Measurements from ENCODE around the gene PRAMEF11.
"Not testable (repeated sequence)": the region's sequence is repeated elsewhere in the genome, so short reads cannot be mapped to it uniquely, and the experiment has no call there.

PRAMEF11 gene

GRCh38 chr1:12831310-12831709 lies at the start of gene PRAMEF11:
TSS of gene PRAMEF11 (minus strand) at chr1:12831410. CDS start at chr1:12828789, 2,621 bp downstream.
- not testable (repeated sequence) for H3K36me3 ChIP-seq (ENCODE audit: control insufficient read depth, insufficient read depth, low read length, severe bottlenecking); H3K9me3 ChIP-seq (ENCODE audit: control insufficient read depth, low read length); DNase-seq (ENCODE audit: low read depth); H3K9ac ChIP-seq (ENCODE audit: low read length); H3K27me3 ChIP-seq (replicated peaks; ENCODE audit: control insufficient read depth, insufficient read depth, low read length); H3K4me1 ChIP-seq (ENCODE audit: control insufficient read depth, insufficient read depth, low read length); H3K4me3 ChIP-seq (ENCODE audit: low read length)

DNA sequence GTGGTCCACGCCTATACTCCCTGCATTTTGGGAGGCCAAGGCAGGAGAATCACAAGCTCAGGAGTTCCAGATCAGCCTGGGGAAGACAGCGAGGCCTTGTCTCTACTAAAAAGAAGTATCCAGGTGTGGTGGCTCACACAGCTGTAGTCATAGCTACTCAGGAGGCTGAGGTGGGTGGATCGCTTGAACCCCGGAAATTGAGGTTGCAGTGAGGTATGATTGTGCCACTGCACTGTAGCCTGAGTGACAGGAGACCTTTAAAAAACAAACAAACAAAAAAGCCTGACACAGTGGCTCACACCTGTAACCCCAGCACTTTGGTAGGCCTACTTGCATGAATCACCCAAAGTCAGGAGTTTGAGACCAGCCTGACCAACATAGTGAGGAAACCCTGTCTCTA lies 47.2 kb upstream of the PRAMEF11 start:
- H3K36me3 ChIP-seq (ENCODE audit: control insufficient read depth, insufficient read depth, low read length, severe bottlenecking); H3K9me3 ChIP-seq (ENCODE audit: control insufficient read depth, low read length); DNase-seq (ENCODE audit: low read depth); H3K4me3 ChIP-seq (ENCODE audit: low read length); H3K9ac ChIP-seq (ENCODE audit: low read length); H3K27me3 ChIP-seq (replicated peaks; ENCODE audit: control insufficient read depth, insufficient read depth, low read length); H3K4me1 ChIP-seq (ENCODE audit: control insufficient read depth, insufficient read depth, low read length): not testable (repeated sequence)

- not testable (repeated sequence) for H3K27me3 ChIP-seq (replicated peaks; ENCODE audit: control insufficient read depth, insufficient read depth, low read length); H3K4me1 ChIP-seq (ENCODE audit: control insufficient read depth, insufficient read depth, low read length); H3K9ac ChIP-seq (ENCODE audit: low read length); DNase-seq (ENCODE audit: low read depth); H3K4me3 ChIP-seq (ENCODE audit: low read length); H3K36me3 ChIP-seq (ENCODE audit: control insufficient read depth, insufficient read depth, low read length, severe bottlenecking); H3K9me3 ChIP-seq (ENCODE audit: control insufficient read depth, low read length)
Observed at GRCh38 chr1:12863131-12863880, 32.1 kb upstream of the PRAMEF11 start.

- not testable (repeated sequence) for H3K27me3 ChIP-seq (replicated peaks; ENCODE audit: control insufficient read depth, insufficient read depth, low read length); DNase-seq (ENCODE audit: low read depth)
Observed at GRCh38 chr1:12856786-12857185, 25.6 kb upstream of the PRAMEF11 start, which contains the start of gene PRAMEF2. TSS of gene PRAMEF2 (plus strand) at chr1:12857086. CDS start at chr1:12859010, 1,924 bp downstream.

DNA sequence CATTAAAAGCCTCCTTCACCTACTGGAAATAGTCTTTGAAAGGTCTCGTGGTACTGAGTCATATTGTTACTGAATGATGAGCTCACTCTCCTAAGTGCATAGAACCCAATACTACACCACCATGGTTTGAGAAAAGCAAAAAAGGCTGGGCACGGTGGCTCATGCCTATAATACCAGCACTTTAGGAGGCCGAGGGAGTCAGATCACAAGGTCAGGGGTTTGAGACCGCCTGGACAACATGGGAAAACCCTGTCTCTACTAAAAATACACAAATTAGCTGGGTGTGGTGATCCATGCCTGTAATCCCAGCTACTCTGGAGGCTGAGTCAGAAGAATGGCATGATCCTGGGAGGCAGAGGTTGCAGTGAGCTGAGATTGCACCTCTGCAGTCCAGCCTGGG lies 20.6 kb upstream of the PRAMEF11 start:
- no peak for DNase-seq (ENCODE audit: low read depth)
- no peak overlapping the region for H3K4me3 ChIP-seq (ENCODE audit: low read length)
- H3K4me1 ChIP-seq (ENCODE audit: control insufficient read depth, insufficient read depth, low read length), result peaks cover 4% of the 10 kb centered on the region
- H3K9me3 ChIP-seq (ENCODE audit: control insufficient read depth, low read length), result no peaks in the 10 kb centered on the region
- H3K36me3 ChIP-seq (ENCODE audit: control insufficient read depth, insufficient read depth, low read length, severe bottlenecking), result no peaks in the 10 kb centered on the region
- H3K27me3 ChIP-seq (replicated peaks; ENCODE audit: control insufficient read depth, insufficient read depth, low read length), result no peaks in the 10 kb centered on the region
- H3K9ac ChIP-seq (ENCODE audit: low read length), result no peak overlapping the region

More at GRCh38 chr1:12856786-12857185, 25.6 kb upstream of the PRAMEF11 start, which contains the start of gene PRAMEF2:
- not testable (repeated sequence) for H3K9me3 ChIP-seq (ENCODE audit: control insufficient read depth, low read length); H3K4me1 ChIP-seq (ENCODE audit: control insufficient read depth, insufficient read depth, low read length); H3K36me3 ChIP-seq (ENCODE audit: control insufficient read depth, insufficient read depth, low read length, severe bottlenecking); H3K4me3 ChIP-seq (ENCODE audit: low read length); H3K9ac ChIP-seq (ENCODE audit: low read length)

- not testable (repeated sequence) for H3K4me3 ChIP-seq (ENCODE audit: low read length); H3K9ac ChIP-seq (ENCODE audit: low read length); H3K27me3 ChIP-seq (replicated peaks; ENCODE audit: control insufficient read depth, insufficient read depth, low read length); H3K4me1 ChIP-seq (ENCODE audit: control insufficient read depth, insufficient read depth, low read length); DNase-seq (ENCODE audit: low read depth); H3K9me3 ChIP-seq (ENCODE audit: control insufficient read depth, low read length); H3K36me3 ChIP-seq (ENCODE audit: control insufficient read depth, insufficient read depth, low read length, severe bottlenecking)
Observed at GRCh38 chr1:12848620-12849019, 17.4 kb upstream of the PRAMEF11 start, which contains the start of gene HNRNPCL1. TSS of gene HNRNPCL1 (minus strand) at chr1:12848720. CDS start at chr1:12848289, 431 bp downstream.

- H3K36me3 ChIP-seq (ENCODE audit: control insufficient read depth, insufficient read depth, low read length, severe bottlenecking); H3K4me3 ChIP-seq (ENCODE audit: low read length); H3K27me3 ChIP-seq (replicated peaks; ENCODE audit: control insufficient read depth, insufficient read depth, low read length); H3K9ac ChIP-seq (ENCODE audit: low read length); DNase-seq (ENCODE audit: low read depth); H3K4me1 ChIP-seq (ENCODE audit: control insufficient read depth, insufficient read depth, low read length); H3K9me3 ChIP-seq (ENCODE audit: control insufficient read depth, low read length): not testable (repeated sequence)
Observed at GRCh38 chr1:12833251-12833650, 2.0 kb upstream of the PRAMEF11 start.

DNA sequence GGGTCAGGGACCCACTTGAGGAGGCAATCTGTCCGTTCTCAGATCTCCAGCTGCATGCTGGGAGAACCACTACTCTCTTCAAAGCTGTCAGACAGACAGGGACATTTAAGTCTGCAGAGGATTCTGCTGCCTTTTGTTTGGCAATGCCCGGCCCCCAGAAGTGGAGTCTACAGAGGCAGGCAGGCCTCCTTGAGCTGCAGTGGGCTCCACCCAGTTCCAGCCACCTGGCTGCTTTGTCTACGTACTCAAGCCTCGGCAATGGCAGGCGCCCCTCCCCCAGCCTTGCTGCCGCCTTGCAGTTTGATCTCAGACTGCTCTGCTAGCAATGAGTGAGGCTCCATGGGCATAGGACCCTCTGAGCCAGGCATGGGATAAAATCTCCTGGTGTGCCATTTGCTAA lies 12.1 kb downstream of the PRAMEF11 start:
- H3K4me3 ChIP-seq (ENCODE audit: low read length); DNase-seq (ENCODE audit: low read depth); H3K9ac ChIP-seq (ENCODE audit: low read length); H3K9me3 ChIP-seq (ENCODE audit: control insufficient read depth, low read length); H3K4me1 ChIP-seq (ENCODE audit: control insufficient read depth, insufficient read depth, low read length); H3K27me3 ChIP-seq (replicated peaks; ENCODE audit: control insufficient read depth, insufficient read depth, low read length); H3K36me3 ChIP-seq (ENCODE audit: control insufficient read depth, insufficient read depth, low read length, severe bottlenecking): not testable (repeated sequence)

DNA sequence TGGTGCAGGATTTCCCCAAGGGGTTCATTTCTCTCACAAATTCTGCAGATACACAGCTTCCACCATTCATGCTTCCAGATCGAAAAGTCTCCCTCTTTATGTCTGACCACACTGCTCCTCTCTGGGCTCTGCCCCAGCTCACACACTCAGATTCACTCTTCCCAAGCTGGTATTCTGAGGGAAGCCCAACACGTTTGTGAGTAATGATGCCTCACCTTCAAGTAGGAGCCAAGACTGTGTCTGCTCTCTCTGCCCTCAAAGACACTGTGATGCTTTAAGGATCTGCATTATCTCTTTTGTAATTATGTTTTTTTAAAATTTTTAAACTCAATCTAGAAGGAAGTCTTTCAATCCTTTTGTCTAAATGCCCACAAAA lies 19.8 kb downstream of the PRAMEF11 start:
- no peaks in the 10 kb centered on the region for H3K4me1 ChIP-seq (ENCODE audit: control insufficient read depth, insufficient read depth, low read length)
- H3K9ac ChIP-seq (ENCODE audit: low read length), result no peak overlapping the region

GRCh38 chr1:12810691-12811408 lies 20.4 kb downstream of the PRAMEF11 start:
- no peak for DNase-seq (ENCODE audit: low read depth)
- no peaks in the 10 kb centered on the region for H3K27me3 ChIP-seq (replicated peaks; ENCODE audit: control insufficient read depth, insufficient read depth, low read length)
- no peaks in the 10 kb centered on the region for H3K9me3 ChIP-seq (ENCODE audit: control insufficient read depth, low read length)
- H3K9ac ChIP-seq (ENCODE audit: low read length), result no peak overlapping the region
- no peak overlapping the region for H3K4me3 ChIP-seq (ENCODE audit: low read length)
- no peaks in the 10 kb centered on the region for H3K4me1 ChIP-seq (ENCODE audit: control insufficient read depth, insufficient read depth, low read length)
- H3K36me3 ChIP-seq (ENCODE audit: control insufficient read depth, insufficient read depth, low read length, severe bottlenecking), result no peaks in the 10 kb centered on the region

More for the DNA sequence above, 19.8 kb downstream of the PRAMEF11 start:
- no peaks in the 10 kb centered on the region for H3K36me3 ChIP-seq (ENCODE audit: control insufficient read depth, insufficient read depth, low read length, severe bottlenecking)
- no peak for DNase-seq (ENCODE audit: low read depth)
- no peak overlapping the region for H3K4me3 ChIP-seq (ENCODE audit: low read length)
- no peaks in the 10 kb centered on the region for H3K9me3 ChIP-seq (ENCODE audit: control insufficient read depth, low read length)
- no peaks in the 10 kb centered on the region for H3K27me3 ChIP-seq (replicated peaks; ENCODE audit: control insufficient read depth, insufficient read depth, low read length)

DNA sequence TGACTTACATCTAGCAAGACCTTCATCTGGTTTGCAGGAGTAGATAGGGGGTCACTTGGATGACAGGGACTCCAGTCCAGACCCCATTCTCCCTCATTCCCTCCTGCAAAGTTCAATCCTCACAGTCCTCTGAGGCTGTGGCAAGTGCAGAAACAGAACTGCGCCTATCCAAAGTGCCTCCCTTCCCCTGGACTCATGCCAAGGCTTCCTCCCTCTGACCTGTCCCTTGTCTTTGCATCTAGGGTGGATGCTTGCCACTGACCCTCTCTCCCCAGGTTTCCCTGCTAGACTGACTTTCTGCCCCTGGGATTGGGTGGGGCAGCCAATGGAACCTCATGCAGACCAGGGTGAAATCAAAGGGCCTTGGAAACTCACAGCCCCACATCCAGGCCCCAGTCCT lies 21.3 kb downstream of the PRAMEF11 start:
- no peaks in the 10 kb centered on the region for H3K27me3 ChIP-seq (replicated peaks; ENCODE audit: control insufficient read depth, insufficient read depth, low read length)
- peaks cover 6% of the 10 kb centered on the region for H3K9me3 ChIP-seq (ENCODE audit: control insufficient read depth, low read length)
- no peaks in the 10 kb centered on the region for H3K4me1 ChIP-seq (ENCODE audit: control insufficient read depth, insufficient read depth, low read length)
- no peaks in the 10 kb centered on the region for H3K36me3 ChIP-seq (ENCODE audit: control insufficient read depth, insufficient read depth, low read length, severe bottlenecking)
- no peak overlapping the region for H3K4me3 ChIP-seq (ENCODE audit: low read length)
- H3K9ac ChIP-seq (ENCODE audit: low read length), result no peak overlapping the region
- no peak for DNase-seq (ENCODE audit: low read depth)
